Trophoblast cell (in vitro differentiated cells and primary cell): Measurements from ENCODE around the gene PELI2.

Experiments
- DNase-seq, 2 donors: peaks; one replicate each; pipeline ENCODE4 v3.0.0-alpha.2; 2016
- H2AFZ ChIP-seq: 2 replicates; pipeline ENCODE4 v1.6.1; 2013; ENCODE audit warnings: low read length, moderate library complexity, mild to moderate bottlenecking; ENCODE audit not compliant: insufficient read depth, poor library complexity
- H2AK5ac ChIP-seq: 2 replicates; pipeline ENCODE4 v1.6.1; 2013; ENCODE audit warnings: mild to moderate bottlenecking, low read length
- H2BK120ac ChIP-seq: 2 replicates; pipeline ENCODE4 v1.6.1; 2013; ENCODE audit warnings: low read length, mild to moderate bottlenecking, moderate library complexity; ENCODE audit not compliant: insufficient read depth, poor library complexity
- H2BK12ac ChIP-seq: 2 replicates; pipeline ENCODE4 v1.6.1; 2013; ENCODE audit warnings: mild to moderate bottlenecking, low read length, moderate library complexity
- H2BK5ac ChIP-seq: 2 replicates; pipeline ENCODE4 v1.6.1; 2013; ENCODE audit warnings: low read length, low read depth, moderate library complexity, mild to moderate bottlenecking; ENCODE audit not compliant: poor library complexity
- H3K14ac ChIP-seq: 2 replicates; pipeline ENCODE4 v1.6.1; 2013; ENCODE audit warnings: mild to moderate bottlenecking, low read length
- H3K18ac ChIP-seq: 2 replicates; pipeline ENCODE4 v1.6.1; 2013; ENCODE audit warnings: mild to moderate bottlenecking, low read length
- H3K23ac ChIP-seq: 2 replicates; pipeline ENCODE4 v1.6.1; 2013; ENCODE audit warnings: low read length
- H3K27ac ChIP-seq: 2 replicates; pipeline ENCODE4 v1.5.1; 2013; ENCODE audit warnings: low read depth, mild to moderate bottlenecking, inconsistent platforms, low read length, moderate library complexity
- H3K27me3 ChIP-seq: 2 replicates; pipeline ENCODE4 v1.6.1; 2013; ENCODE audit warnings: inconsistent platforms, mild to moderate bottlenecking, low read length, moderate library complexity; ENCODE audit not compliant: insufficient read depth
- H3K36me3 ChIP-seq, 2 experiments: 1 replicate in 1 of 2; 2 replicates in 1 of 2; pipeline ENCODE4 v1.6.1; 2013; ENCODE audit warnings: low read length in 2 of 2, mild to moderate bottlenecking in 2 of 2, moderate library complexity in 1 of 2; ENCODE audit not compliant: insufficient read depth in 2 of 2, control insufficient read depth in 1 of 2
- H3K4ac ChIP-seq: 2 replicates; pipeline ENCODE4 v1.6.1; 2013; ENCODE audit warnings: low read depth, mild to moderate bottlenecking, low read length, moderate library complexity
- H3K4me1 ChIP-seq, 2 experiments: 1 replicate in 1 of 2; 2 replicates in 1 of 2; pipeline ENCODE4 v1.6.1; 2013; ENCODE audit warnings: low read length in 2 of 2, mild to moderate bottlenecking in 2 of 2, moderate library complexity in 1 of 2; ENCODE audit not compliant: insufficient read depth in 2 of 2, control insufficient read depth in 1 of 2
- H3K4me2 ChIP-seq: 2 replicates; pipeline ENCODE4 v1.6.1; 2013; ENCODE audit warnings: inconsistent platforms, mild to moderate bottlenecking, low read length, moderate library complexity
- H3K4me3 ChIP-seq: 2 replicates; pipeline ENCODE4 v1.5.1; 2013; ENCODE audit warnings: mild to moderate bottlenecking, low read depth, low read length, inconsistent platforms
- H3K79me1 ChIP-seq: one replicate; pipeline ENCODE4 v1.6.1; 2013; ENCODE audit warnings: low read length
- H3K79me2 ChIP-seq: 2 replicates; pipeline ENCODE4 v1.6.1; 2013; ENCODE audit warnings: low read length, mild to moderate bottlenecking; ENCODE audit not compliant: control insufficient read depth, insufficient read depth, poor library complexity
- H3K9ac ChIP-seq: 2 replicates; pipeline ENCODE4 v1.6.1; 2013; ENCODE audit warnings: mild to moderate bottlenecking, low read length
- H3K9me3 ChIP-seq: 2 replicates; pipeline ENCODE4 v1.6.1; 2013; ENCODE audit warnings: low read depth, mild to moderate bottlenecking, control low read depth, inconsistent platforms, low read length; ENCODE audit not compliant: insufficient read depth
- H4K12ac ChIP-seq: 2 replicates; pipeline ENCODE4 v1.6.1; 2013; ENCODE audit warnings: low read depth, mild to moderate bottlenecking, low read length, moderate library complexity
- H4K8ac ChIP-seq: 2 replicates; pipeline ENCODE4 v1.6.1; 2013; ENCODE audit warnings: low read depth, mild to moderate bottlenecking, low read length, moderate library complexity
- H4K91ac ChIP-seq: one replicate; pipeline ENCODE4 v1.6.1; 2013; ENCODE audit warnings: low read depth, mild to moderate bottlenecking, low read length, moderate library complexity
- WGBS: extraction: QIAGEN DNeasy Blood & Tissue Kit; methylation state at CpG from one replicate; pipeline ENCODE4 v1.1.7; 2013; ENCODE audit warnings: missing lambda C conversion rate; ENCODE audit not compliant: insufficient read length, insufficient coverage; ENCODE audit errors: extremely low coverage; 5-methylcytosine and 5-hydroxymethylcytosine counted together

Gene PELI2

GRCh38 chr14:56112781-56113180, 5.4 kb upstream of the PELI2 start:
- no peak overlapping the region for H3K4ac ChIP-seq
- H3K4me3 ChIP-seq: no peak overlapping the region
- no peak for DNase-seq
- no peaks in the 10 kb centered on the region for H3K9me3 ChIP-seq
- no peak overlapping the region for H4K12ac ChIP-seq
- no peak overlapping the region for H3K4me2 ChIP-seq
- no peak overlapping the region for H2BK5ac ChIP-seq
- no peak overlapping the region for H4K8ac ChIP-seq
- no peak overlapping the region for H3K23ac ChIP-seq
- no peak overlapping the region for H2AK5ac ChIP-seq
- peaks cover 0 to 3% of the 10 kb centered on the region in 2 experiments for H3K4me1 ChIP-seq
- no peak overlapping the region for H3K9ac ChIP-seq
- no peak overlapping the region for H2AFZ ChIP-seq
- H3K18ac ChIP-seq: no peak overlapping the region
- WGBS: no CpG with 5 or more reads among the region's 2 CpGs
- no peaks in the 10 kb centered on the region for H3K36me3 ChIP-seq
- no peak overlapping the region for H3K27ac ChIP-seq
- H2BK120ac ChIP-seq: no peak overlapping the region
- no peak overlapping the region for H2BK12ac ChIP-seq
- H4K91ac ChIP-seq: no peak overlapping the region
- H3K79me1 ChIP-seq: peaks cover 3% of the 10 kb centered on the region
- H3K27me3 ChIP-seq: no peaks in the 10 kb centered on the region
- H3K79me2 ChIP-seq: no peaks in the 10 kb centered on the region
- no peak overlapping the region for H3K14ac ChIP-seq

GRCh38 chr14:56115334-56115870, 2.8 kb upstream of the PELI2 start:
- Histone ChIP-seq H4K8ac (no peak overlapping the region), H3K18ac (no peak overlapping the region), H4K12ac (no peak overlapping the region), H3K79me2 (peaks cover 2% of the 10 kb centered on the region), H3K4me3 (no peak overlapping the region), H2AFZ (no peak overlapping the region), H3K36me3 (no peaks in the 10 kb centered on the region), H3K9me3 (no peaks in the 10 kb centered on the region), H2BK12ac (no peak overlapping the region), H3K4me2 (no peak overlapping the region), H3K27ac (no peak overlapping the region), H2BK5ac (no peak overlapping the region), H3K23ac (no peak overlapping the region), H3K79me1 (peaks cover 11% of the 10 kb centered on the region), H2AK5ac (no peak overlapping the region), H3K9ac (no peak overlapping the region), H2BK120ac (no peak overlapping the region), H3K27me3 (peaks cover 6% of the 10 kb centered on the region), H4K91ac (no peak overlapping the region), H3K14ac (no peak overlapping the region), H3K4ac (no peak overlapping the region), H3K4me1 (peaks cover 0 to 3% of the 10 kb centered on the region in 2 experiments)
- no peak for DNase-seq
- WGBS: no CpG with 5 or more reads among the region's 3 CpGs

GRCh38 chr14:56115976-56116893, 2.0 kb upstream of the PELI2 start:
- no CpG with 5 or more reads among the region's 8 CpGs for WGBS

GRCh38 chr14:56118611-56119181, 485 bp downstream of the PELI2 start:
- Histone ChIP-seq H2BK12ac (peak overlapping the region; percentile 53), H2AK5ac (no peak overlapping the region)

More at GRCh38 chr14:56115976-56116893, 2.0 kb upstream of the PELI2 start:
- H3K4me2 ChIP-seq: no peak overlapping the region
- peaks cover 2% of the 10 kb centered on the region for H3K79me2 ChIP-seq
- H3K36me3 ChIP-seq: no peaks in the 10 kb centered on the region
- no peak overlapping the region for H2BK120ac ChIP-seq
- H3K14ac ChIP-seq: no peak overlapping the region
- H3K9ac ChIP-seq: no peak overlapping the region
- no peak overlapping the region for H2BK12ac ChIP-seq
- H3K27me3 ChIP-seq: peaks cover 6% of the 10 kb centered on the region
- H3K9me3 ChIP-seq: no peaks in the 10 kb centered on the region
- H3K4me1 ChIP-seq: peaks cover 0 to 3% of the 10 kb centered on the region in 2 experiments
- no peak overlapping the region for H2AK5ac ChIP-seq
- no peak overlapping the region for H3K4me3 ChIP-seq
- H2AFZ ChIP-seq: no peak overlapping the region
- H4K12ac ChIP-seq: no peak overlapping the region
- H4K91ac ChIP-seq: no peak overlapping the region
- H4K8ac ChIP-seq: no peak overlapping the region
- H3K18ac ChIP-seq: no peak overlapping the region
- H3K23ac ChIP-seq: no peak overlapping the region
- H3K79me1 ChIP-seq: peaks cover 11% of the 10 kb centered on the region
- no peak for DNase-seq
- no peak overlapping the region for H3K27ac ChIP-seq
- no peak overlapping the region for H2BK5ac ChIP-seq
- no peak overlapping the region for H3K4ac ChIP-seq

More at GRCh38 chr14:56118611-56119181, 485 bp downstream of the PELI2 start:
- no peaks in the 10 kb centered on the region for H3K9me3 ChIP-seq
- H3K18ac ChIP-seq: peak overlapping the region; percentile 87
- peak overlapping the region; percentile 28 for H4K12ac ChIP-seq
- DNase-seq: no peak
- peaks cover 11% of the 10 kb centered on the region for H3K79me1 ChIP-seq
- H4K8ac ChIP-seq: peak overlapping the region; percentile 58
- H3K36me3 ChIP-seq: no peaks in the 10 kb centered on the region
- peak overlapping the region; percentile 85 for H3K4me3 ChIP-seq
- H2BK5ac ChIP-seq: peak overlapping the region; percentile 27
- no CpG with 5 or more reads among the region's 87 CpGs for WGBS
- peaks cover 6% of the 10 kb centered on the region for H3K27me3 ChIP-seq
- peak overlapping the region; percentile 6 for H4K91ac ChIP-seq
- peaks cover 0 to 3% of the 10 kb centered on the region in 2 experiments for H3K4me1 ChIP-seq
- H3K79me2 ChIP-seq: peaks cover 2% of the 10 kb centered on the region
- no peak overlapping the region for H3K23ac ChIP-seq
- no peak overlapping the region for H3K4ac ChIP-seq
- peak overlapping the region; percentile 59 for H3K9ac ChIP-seq
- H3K4me2 ChIP-seq: peak overlapping the region; percentile 96
- peak overlapping the region; percentile 97 for H2AFZ ChIP-seq
- no peak overlapping the region for H3K14ac ChIP-seq
- peak overlapping the region; percentile 58 for H2BK120ac ChIP-seq
- no peak overlapping the region for H3K27ac ChIP-seq
